ENCODE measurements around the gene EDN2.

Gene EDN2

GRCh38 chr1:41463516-41463915 lies 21.0 kb downstream of the EDN2 start:
- FAIRE-seq (no peak), DNase-seq (ENCODE audit: insufficient read length, low spot score) (no peak)
- TF ChIP-seq POLR2A (IDR thresholded peaks at IDR 0.05; ENCODE audit: low read depth, low read length), result no peak
- no peak for TF ChIP-seq PAX5 (IDR thresholded peaks at IDR 0.05; ENCODE audit: insufficient read depth, low read length, severe bottlenecking)
- TF ChIP-seq POLR2AphosphoS5 (IDR thresholded peaks at IDR 0.05; ENCODE audit: low read depth, low read length), result no peak
- TF ChIP-seq TAF1 (IDR thresholded peaks at IDR 0.05; ENCODE audit: low read depth, low read length), result no peak
- TF ChIP-seq POU2F2 (IDR thresholded peaks at IDR 0.05; ENCODE audit: low read depth, low read length), result no peak
- no peak for TF ChIP-seq SPI1 (IDR thresholded peaks at IDR 0.05; ENCODE audit: low read depth, low read length)

DNA sequence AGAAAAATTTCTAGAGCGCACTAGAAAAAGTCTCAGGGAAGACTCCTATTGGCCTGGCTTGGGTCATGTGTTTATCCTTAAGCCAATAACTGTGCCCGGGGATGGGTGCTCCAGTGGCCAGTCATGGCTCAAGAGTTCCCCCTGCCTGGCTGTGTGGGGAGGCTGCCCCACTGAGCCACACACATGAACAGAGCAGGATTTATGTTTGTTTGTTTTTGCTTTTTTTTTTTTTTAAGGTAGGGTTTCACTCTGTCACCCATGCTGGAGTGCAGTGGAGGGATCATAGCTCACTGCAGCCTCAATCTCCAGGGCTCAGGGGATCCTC lies 21.8 kb downstream of the EDN2 start:
- FAIRE-seq (no peak), DNase-seq (ENCODE audit: insufficient read length, low spot score) (no peak)
- TF ChIP-seq POLR2AphosphoS5 (IDR thresholded peaks at IDR 0.05; ENCODE audit: low read depth, low read length), result no peak

DNA sequence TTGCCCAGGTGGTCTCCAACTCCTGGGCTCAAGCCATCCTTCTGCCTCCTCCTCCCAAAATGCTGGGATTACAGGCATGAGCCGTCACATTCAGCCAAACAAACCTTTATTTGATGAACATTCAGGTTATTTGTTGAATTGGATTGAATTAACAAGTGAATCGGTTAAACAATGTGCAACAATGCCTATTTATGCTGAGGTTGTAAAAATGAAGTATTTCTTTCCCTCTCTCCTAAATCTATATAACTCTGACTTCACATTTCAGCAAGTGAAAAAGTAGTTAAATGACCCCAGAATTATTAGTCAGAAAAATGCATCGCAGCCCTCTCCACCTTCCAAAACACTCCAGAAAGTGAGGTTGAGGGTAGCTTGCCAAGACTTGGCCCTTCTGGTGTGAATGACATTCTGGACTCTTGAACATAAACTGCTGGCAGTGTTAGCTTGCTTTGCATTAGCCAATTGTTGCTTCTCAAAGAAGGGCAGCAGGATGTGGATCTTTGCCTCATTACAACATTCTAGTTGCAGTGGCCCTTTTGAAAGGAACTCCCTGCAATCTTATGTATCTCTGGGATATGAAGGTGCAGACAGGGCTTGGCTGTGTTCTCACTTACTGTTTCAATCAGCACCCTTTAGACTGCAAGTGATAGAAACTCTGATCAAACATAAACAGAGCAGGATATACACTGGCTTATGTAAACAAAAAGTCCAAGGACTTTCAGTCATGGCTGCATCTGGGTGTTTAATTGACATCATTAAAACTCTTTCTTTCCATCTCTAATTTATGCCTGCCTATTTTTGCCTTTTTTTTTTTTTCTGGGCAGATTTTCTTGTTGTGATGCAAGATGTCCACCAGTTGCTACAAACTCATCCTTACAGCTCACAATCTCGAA lies 22.4 kb downstream of the EDN2 start:
- FAIRE-seq, result no peak
- DNase-seq (ENCODE audit: insufficient read length, low spot score), result no peak
- no peak for TF ChIP-seq POU2F2 (IDR thresholded peaks at IDR 0.05; ENCODE audit: low read depth, low read length)
- TF ChIP-seq PAX5 (IDR thresholded peaks at IDR 0.05; ENCODE audit: insufficient read depth, low read length, severe bottlenecking), result no peak
- no peak for TF ChIP-seq POLR2A (IDR thresholded peaks at IDR 0.05; ENCODE audit: low read depth, low read length)
- no peak for TF ChIP-seq POLR2AphosphoS5 (IDR thresholded peaks at IDR 0.05; ENCODE audit: low read depth, low read length)
- TF ChIP-seq TAF1 (IDR thresholded peaks at IDR 0.05; ENCODE audit: low read depth, low read length), result no peak
- no peak for TF ChIP-seq SPI1 (IDR thresholded peaks at IDR 0.05; ENCODE audit: low read depth, low read length)

- TF ChIP-seq POU2F2 (IDR thresholded peaks at IDR 0.05; ENCODE audit: low read depth, low read length) (no peak), SPI1 (IDR thresholded peaks at IDR 0.05; ENCODE audit: low read depth, low read length) (no peak), POLR2A (IDR thresholded peaks at IDR 0.05; ENCODE audit: low read depth, low read length) (no peak), TAF1 (IDR thresholded peaks at IDR 0.05; ENCODE audit: low read depth, low read length) (no peak), POLR2AphosphoS5 (IDR thresholded peaks at IDR 0.05; ENCODE audit: low read depth, low read length) (no peak), PAX5 (IDR thresholded peaks at IDR 0.05; ENCODE audit: insufficient read depth, low read length, severe bottlenecking) (no peak)
- FAIRE-seq, result no peak
- DNase-seq (ENCODE audit: insufficient read length, low spot score), result no peak
Observed at GRCh38 chr1:41456847-41457540, 27.5 kb downstream of the EDN2 start.

DNA sequence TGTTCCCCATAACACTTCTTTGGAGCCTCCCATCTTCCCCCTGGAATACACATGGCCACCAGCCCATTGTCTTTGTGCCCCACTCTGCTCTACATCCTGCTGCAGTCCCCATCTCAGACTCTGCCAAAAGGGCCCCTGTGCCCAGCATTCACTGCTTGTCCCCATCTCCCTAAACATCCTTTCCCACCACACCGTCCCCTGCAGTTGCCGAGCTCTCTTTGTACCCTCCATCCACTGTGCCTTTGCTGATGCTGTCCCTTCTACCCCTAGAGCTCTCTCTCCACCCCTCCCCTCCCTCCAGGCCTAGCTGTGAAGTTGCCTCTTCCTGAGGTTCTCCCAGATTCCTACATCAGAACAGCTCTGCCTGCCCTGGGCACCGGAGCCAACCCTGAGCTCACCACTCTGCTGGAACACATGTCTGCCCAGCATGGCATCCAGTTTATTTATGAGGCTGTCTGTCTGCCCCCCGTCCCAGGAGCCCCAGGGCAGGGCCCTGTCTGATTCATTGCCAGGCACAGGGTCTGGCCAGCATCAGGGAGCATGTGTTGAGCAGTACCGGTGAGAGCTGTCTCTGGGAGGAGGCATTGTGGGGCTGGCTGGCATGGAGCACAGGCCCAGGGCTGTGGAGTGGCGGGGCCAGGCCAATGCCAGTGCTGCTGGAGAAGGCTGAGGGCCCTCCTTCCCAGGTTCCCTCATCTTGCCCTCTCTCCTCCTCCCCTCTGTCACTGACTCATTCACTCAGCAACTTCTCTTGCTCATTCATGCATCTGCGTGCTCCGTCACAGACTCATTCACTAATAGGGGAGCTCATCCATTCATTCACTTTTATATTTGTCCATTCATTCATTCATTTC lies 28.8 kb downstream of the EDN2 start:
- no peak for DNase-seq (ENCODE audit: insufficient read length, low spot score)
- no peak for TF ChIP-seq TAF1 (IDR thresholded peaks at IDR 0.05; ENCODE audit: low read depth, low read length)
- TF ChIP-seq SPI1 (IDR thresholded peaks at IDR 0.05; ENCODE audit: low read depth, low read length), result no peak
- TF ChIP-seq POU2F2 (IDR thresholded peaks at IDR 0.05; ENCODE audit: low read depth, low read length), result no peak
- no peak for FAIRE-seq

- FAIRE-seq (no peak), DNase-seq (ENCODE audit: insufficient read length, low spot score) (no peak)
- no peak for TF ChIP-seq POU2F2 (IDR thresholded peaks at IDR 0.05; ENCODE audit: low read depth, low read length)
- TF ChIP-seq SPI1 (IDR thresholded peaks at IDR 0.05; ENCODE audit: low read depth, low read length), result no peak
- no peak for TF ChIP-seq PAX5 (IDR thresholded peaks at IDR 0.05; ENCODE audit: insufficient read depth, low read length, severe bottlenecking)
- no peak for TF ChIP-seq POLR2A (IDR thresholded peaks at IDR 0.05; ENCODE audit: low read depth, low read length)
- no peak for TF ChIP-seq POLR2AphosphoS5 (IDR thresholded peaks at IDR 0.05; ENCODE audit: low read depth, low read length)
- TF ChIP-seq TAF1 (IDR thresholded peaks at IDR 0.05; ENCODE audit: low read depth, low read length), result no peak
Observed at GRCh38 chr1:41454406-41454805, 30.1 kb downstream of the EDN2 start.

- FAIRE-seq, result no peak
- DNase-seq (ENCODE audit: insufficient read length, low spot score), result no peak
- TF ChIP-seq SPI1 (IDR thresholded peaks at IDR 0.05; ENCODE audit: low read depth, low read length) (no peak), TAF1 (IDR thresholded peaks at IDR 0.05; ENCODE audit: low read depth, low read length) (no peak), POU2F2 (IDR thresholded peaks at IDR 0.05; ENCODE audit: low read depth, low read length) (no peak), POLR2A (IDR thresholded peaks at IDR 0.05; ENCODE audit: low read depth, low read length) (no peak), POLR2AphosphoS5 (IDR thresholded peaks at IDR 0.05; ENCODE audit: low read depth, low read length) (no peak), PAX5 (IDR thresholded peaks at IDR 0.05; ENCODE audit: insufficient read depth, low read length, severe bottlenecking) (no peak)
Observed at GRCh38 chr1:41452704-41453290, 31.7 kb downstream of the EDN2 start.

DNA sequence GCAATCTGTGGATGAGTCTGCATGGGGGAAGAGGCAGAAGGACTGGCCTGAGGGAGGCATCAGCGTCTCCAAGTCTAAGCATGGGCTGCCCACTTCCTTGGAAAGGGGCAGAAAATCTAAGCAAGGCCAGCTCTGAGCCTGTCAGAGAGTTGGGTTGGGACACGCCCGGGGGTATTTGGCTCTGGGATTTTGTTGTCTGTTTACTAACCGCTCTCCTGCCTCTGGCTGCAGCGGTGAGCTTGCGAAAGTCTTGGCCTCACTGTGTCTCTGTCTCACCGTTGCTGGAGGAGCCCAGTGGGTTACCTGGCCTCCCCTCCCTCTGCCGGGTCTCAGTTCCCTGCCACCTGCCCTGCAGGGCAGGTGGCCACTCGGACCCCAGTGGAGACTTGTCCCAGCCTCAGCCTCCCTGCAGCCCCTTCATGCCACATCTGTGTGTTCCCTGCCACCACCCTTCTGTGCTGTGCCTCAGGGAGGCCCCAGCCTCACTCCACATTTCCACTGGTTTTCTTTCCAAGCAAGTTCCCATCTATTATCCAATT lies 33.7 kb downstream of the EDN2 start:
- DNase-seq (ENCODE audit: insufficient read length, low spot score) (no peak), FAIRE-seq (no peak)
- TF ChIP-seq POLR2A (IDR thresholded peaks at IDR 0.05; ENCODE audit: low read depth, low read length) (no peak), TAF1 (IDR thresholded peaks at IDR 0.05; ENCODE audit: low read depth, low read length) (no peak), POLR2AphosphoS5 (IDR thresholded peaks at IDR 0.05; ENCODE audit: low read depth, low read length) (no peak), POU2F2 (IDR thresholded peaks at IDR 0.05; ENCODE audit: low read depth, low read length) (no peak), SPI1 (IDR thresholded peaks at IDR 0.05; ENCODE audit: low read depth, low read length) (no peak), PAX5 (IDR thresholded peaks at IDR 0.05; ENCODE audit: insufficient read depth, low read length, severe bottlenecking) (no peak)

All from GM12891 (cell line).